Measurements from ENCODE around the gene SUN2. TPM values are rescaled to one million over a fixed set of nuclear protein-coding genes. Genes with fewer than 3 reads are reported as not detected.

SUN2 gene
- total and polyA plus RNA-seq, 2 of the 4 experiments (the other 2 are of a cell fraction), result 27.8 to 50.0 TPM

GRCh38 chr22:38740116-38740723 is 15.6 kb downstream of the SUN2 start:
- Histone ChIP-seq H3K79me1 (ENCODE audit: low read depth in 1 of 2, low read length in 2 of 2) (peaks cover 5 to 28% of the 10 kb centered on the region in 2 experiments; a peak in 1 of 4 replicates), H3K4ac (ENCODE audit: low read depth, low read length) (no peak overlapping the region), H3K9me3 (ENCODE audit: control insufficient read depth, insufficient read depth, low read length) (no peaks in the 10 kb centered on the region), H4K20me1 (ENCODE audit: insufficient read depth, low read length) (peaks cover 4% of the 10 kb centered on the region; the same call in 1 of the 2 replicates), H2AK5ac (ENCODE audit: low read depth, low read length) (no peak overlapping the region), H2BK15ac (ENCODE audit: low read depth, low read length) (no peak overlapping the region), H2BK5ac (ENCODE audit: low read depth, low read length, poor library complexity, severe bottlenecking) (no peak overlapping the region), H3K23ac (ENCODE audit: low read depth, low read length) (no peak overlapping the region), H3K18ac (ENCODE audit: low read depth, low read length) (no peak overlapping the region), H2AK9ac (replicated peaks; ENCODE audit: low read depth, low read length, poor library complexity) (peak overlapping the region; percentile 29), H4K91ac (ENCODE audit: insufficient read depth, low read depth, low read length) (no peak overlapping the region), H2BK20ac (ENCODE audit: low read depth, low read length) (no peak overlapping the region), H3K56ac (ENCODE audit: extremely low read depth, insufficient read depth, low read length) (no peak overlapping the region), H3K4me3 (ENCODE audit: insufficient read depth, low read depth, low read length) (no peak overlapping the region), H2BK120ac (ENCODE audit: low read depth, low read length) (no peak overlapping the region), H3K9me1 (ENCODE audit: insufficient read depth, low read length) (peaks cover 4% of the 10 kb centered on the region; the same call in 1 of the 2 replicates), H2AFZ (replicated peaks; ENCODE audit: low read length, poor library complexity) (no peak overlapping the region), H3K4me1 (ENCODE audit: control insufficient read depth, insufficient read depth, low read length) (no peaks in the 10 kb centered on the region), H3K4me2 (ENCODE audit: low read depth, low read length) (no peak overlapping the region), H3K14ac (replicated peaks; ENCODE audit: low read depth, low read length) (no peak overlapping the region), H3K27ac (ENCODE audit: insufficient read depth, low read length) (no peak overlapping the region), H3K36me3 (ENCODE audit: control insufficient read depth, insufficient read depth, low read length) (peaks cover 80% of the 10 kb centered on the region), H4K8ac (ENCODE audit: low read depth in 2 of 2, low read length in 2 of 2) (no peak overlapping the region), H4K5ac (ENCODE audit: low read depth, low read length) (no peak overlapping the region), H3K27me3 (ENCODE audit: control insufficient read depth, insufficient read depth, low read length) (no peaks in the 10 kb centered on the region), H3K9ac (ENCODE audit: low read depth, low read length) (no peak overlapping the region)
- dilution Hi-C loops (cut with HindIII; ENCODE audit: low sequenced_read_pairs, unreplicated experiment) (no loop called here), in situ Hi-C loops (cut with MboI; ENCODE audit: low sequenced_read_pairs) (no loop called here), intact Hi-C loops (cut with micrococcal nuclease) (no loop called here)
- no peak for TF ChIP-seq BHLHE40 (IDR thresholded peaks at IDR 0.05; ENCODE audit: low read depth, low read length)
- no peak for TF ChIP-seq RAD21 (IDR thresholded peaks at IDR 0.05; ENCODE audit: low read length)
- TF ChIP-seq SMC3 (IDR thresholded peaks at IDR 0.05; ENCODE audit: low read depth, low read length), result no peak
- no peak for TF ChIP-seq MAFK (IDR thresholded peaks at IDR 0.05; ENCODE audit: low read depth, low read length)
- TF ChIP-seq RCOR1 (IDR thresholded peaks at IDR 0.05; ENCODE audit: insufficient replicate concordance, low read length), result no peak
- TF ChIP-seq FOS (IDR thresholded peaks at IDR 0.05; ENCODE audit: low read depth, low read length), result no peak
- TF ChIP-seq RFX5 (IDR thresholded peaks at IDR 0.05; ENCODE audit: low read depth, low read length), result no peak
- no peak for TF ChIP-seq NFE2L2 (IDR thresholded peaks at IDR 0.05; ENCODE audit: low read depth, low read length)
- TF ChIP-seq, protein P1, sequence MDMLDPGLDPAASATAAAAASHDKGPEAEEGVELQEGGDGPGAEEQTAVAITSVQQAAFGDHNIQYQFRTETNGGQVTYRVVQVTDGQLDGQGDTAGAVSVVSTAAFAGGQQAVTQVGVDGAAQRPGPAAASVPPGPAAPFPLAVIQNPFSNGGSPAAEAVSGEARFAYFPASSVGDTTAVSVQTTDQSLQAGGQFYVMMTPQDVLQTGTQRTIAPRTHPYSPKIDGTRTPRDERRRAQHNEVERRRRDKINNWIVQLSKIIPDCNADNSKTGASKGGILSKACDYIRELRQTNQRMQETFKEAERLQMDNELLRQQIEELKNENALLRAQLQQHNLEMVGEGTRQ (IDR thresholded peaks at IDR 0.05; ENCODE audit: low read depth, low read length), result no peak
- no peak for TF ChIP-seq MXI1 (IDR thresholded peaks at IDR 0.05; ENCODE audit: borderline replicate concordance, low read depth, low read length)
- TF ChIP-seq CEBPB (IDR thresholded peaks at IDR 0.05; ENCODE audit: low read depth, low read length), result no peak
- TF ChIP-seq POLR2A (IDR thresholded peaks at IDR 0.05; ENCODE audit: low read depth, low read length), result no peak
- no peak for TF ChIP-seq MAZ (IDR thresholded peaks at IDR 0.05; ENCODE audit: borderline replicate concordance, low read depth, low read length)
- ChIA-PET POLR2A (ENCODE audit: unreplicated experiment) (no interaction called here), CTCF (interaction anchor here (1.5 kb wide), 1 partner anchor 26 kb away, joined by 3 read pairs; no protein-coding TSS in a partner anchor)
- ATAC-seq (ENCODE audit: low read depth) (no peak), DNase-seq (no peak)
- 100% methylated on average over 5 of the region's 15 CpGs; no CpG with 5 or more reads in 1 of the 2 experiments for WGBS, 2 experiments (ENCODE audit: extremely low coverage in 2 of 2, insufficient read length in 1 of 2)
- BruUV-seq (replicated peaks), result no TSS peak
